ENCODE results near the gene FOXF1. TPM values are rescaled to one million over a fixed set of nuclear protein-coding genes. Genes with fewer than 3 reads are reported as not detected.
A peak's percentile ranks its signal among the peaks of the same experiment; 100 is the strongest.

The FOXF1 gene
- total and polyA plus RNA-seq, 2 of the 13 experiments (the other 11 are each of a cell fraction or from before 2014, with no cell fraction given): not detected

DNA sequence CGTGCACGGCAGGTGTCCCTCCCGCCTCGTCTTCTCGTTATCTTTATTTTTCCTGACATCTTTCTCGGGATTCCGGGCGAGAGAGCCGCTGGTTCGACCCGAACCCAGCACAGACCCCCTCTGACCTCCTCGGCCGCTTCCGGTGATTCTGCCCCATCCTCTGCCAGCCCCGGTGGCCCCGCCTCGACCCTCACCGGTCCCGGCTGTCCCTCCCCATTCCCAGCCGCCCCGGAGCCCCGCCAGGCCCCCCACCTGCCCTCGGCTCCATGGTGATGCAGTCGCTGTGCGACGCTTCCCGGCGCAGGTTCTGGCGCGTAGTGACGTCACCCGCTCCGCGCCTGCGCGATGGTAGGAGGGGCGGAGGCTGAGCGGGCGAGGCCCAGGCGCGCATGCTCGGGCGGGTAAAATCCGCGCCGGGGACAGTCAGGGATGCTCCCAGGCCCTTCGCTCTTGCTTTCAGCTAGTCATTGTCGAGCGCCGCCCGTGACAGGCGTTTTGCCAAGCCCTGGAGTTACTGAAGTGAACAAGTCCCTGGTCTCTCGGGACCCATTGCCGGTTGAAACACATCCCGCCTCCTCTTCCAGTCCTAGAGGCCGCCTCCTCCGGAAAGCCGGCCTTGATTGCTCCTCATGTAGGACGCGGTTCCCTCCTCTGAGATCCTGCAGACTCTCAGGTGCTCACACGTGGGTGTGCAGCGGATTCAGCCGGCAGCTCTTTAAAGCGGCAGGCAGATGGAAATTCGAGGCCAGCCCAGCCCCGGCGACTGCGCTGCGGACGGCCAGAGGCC, 44.8 kb downstream of the FOXF1 start, which contains the start of gene MTHFSD (continued):
- peak; percentile 33; the same call in 1 of the 2 replicates for TF ChIP-seq GATAD2A (CRISPR knock-in tag; IDR thresholded peaks at IDR 0.05)
- no peak for TF ChIP-seq JUNB (CRISPR knock-in tag; IDR thresholded peaks at IDR 0.05; ENCODE audit: borderline replicate concordance)
- no peak for TF ChIP-seq IKZF1 (IDR thresholded peaks at IDR 0.05)
- no peak for TF ChIP-seq CCAR2 (optimal IDR thresholded peaks at IDR 0.05; ENCODE audit: low read depth, low read length)
- TF ChIP-seq HOXD1 (CRISPR knock-in tag; IDR thresholded peaks at IDR 0.05): peak; percentile 83; the same call in 1 of the 2 replicates
- no peak for TF ChIP-seq LCORL (IDR thresholded peaks at IDR 0.05)
- TF ChIP-seq LCORL (CRISPR knock-in tag; IDR thresholded peaks at IDR 0.05): peak; percentile 85
- no peak for TF ChIP-seq AGO1 (IDR thresholded peaks at IDR 0.05; ENCODE audit: low read depth, low read length, poor library complexity, severe bottlenecking)
- TF ChIP-seq, protein P1, sequence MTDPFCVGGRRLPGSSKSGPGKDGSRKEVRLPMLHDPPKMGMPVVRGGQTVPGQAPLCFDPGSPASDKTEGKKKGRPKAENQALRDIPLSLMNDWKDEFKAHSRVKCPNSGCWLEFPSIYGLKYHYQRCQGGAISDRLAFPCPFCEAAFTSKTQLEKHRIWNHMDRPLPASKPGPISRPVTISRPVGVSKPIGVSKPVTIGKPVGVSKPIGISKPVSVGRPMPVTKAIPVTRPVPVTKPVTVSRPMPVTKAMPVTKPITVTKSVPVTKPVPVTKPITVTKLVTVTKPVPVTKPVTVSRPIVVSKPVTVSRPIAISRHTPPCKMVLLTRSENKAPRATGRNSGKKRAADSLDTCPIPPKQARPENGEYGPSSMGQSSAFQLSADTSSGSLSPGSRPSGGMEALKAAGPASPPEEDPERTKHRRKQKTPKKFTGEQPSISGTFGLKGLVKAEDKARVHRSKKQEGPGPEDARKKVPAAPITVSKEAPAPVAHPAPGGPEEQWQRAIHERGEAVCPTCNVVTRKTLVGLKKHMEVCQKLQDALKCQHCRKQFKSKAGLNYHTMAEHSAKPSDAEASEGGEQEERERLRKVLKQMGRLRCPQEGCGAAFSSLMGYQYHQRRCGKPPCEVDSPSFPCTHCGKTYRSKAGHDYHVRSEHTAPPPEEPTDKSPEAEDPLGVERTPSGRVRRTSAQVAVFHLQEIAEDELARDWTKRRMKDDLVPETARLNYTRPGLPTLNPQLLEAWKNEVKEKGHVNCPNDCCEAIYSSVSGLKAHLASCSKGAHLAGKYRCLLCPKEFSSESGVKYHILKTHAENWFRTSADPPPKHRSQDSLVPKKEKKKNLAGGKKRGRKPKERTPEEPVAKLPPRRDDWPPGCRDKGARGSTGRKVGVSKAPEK (CRISPR knock-in tag; IDR thresholded peaks at IDR 0.05; ENCODE audit: borderline replicate concordance): no peak
- peak; percentile 31; the same call in 1 of the 2 replicates for TF ChIP-seq CHCHD3 (CRISPR knock-in tag; IDR thresholded peaks at IDR 0.05)
- no peak for TF ChIP-seq ZNF24 (IDR thresholded peaks at IDR 0.05)
- no peak for TF ChIP-seq REPIN1 (CRISPR knock-in tag; IDR thresholded peaks at IDR 0.05; ENCODE audit: borderline replicate concordance, low read depth)
- TF ChIP-seq, protein P2, sequence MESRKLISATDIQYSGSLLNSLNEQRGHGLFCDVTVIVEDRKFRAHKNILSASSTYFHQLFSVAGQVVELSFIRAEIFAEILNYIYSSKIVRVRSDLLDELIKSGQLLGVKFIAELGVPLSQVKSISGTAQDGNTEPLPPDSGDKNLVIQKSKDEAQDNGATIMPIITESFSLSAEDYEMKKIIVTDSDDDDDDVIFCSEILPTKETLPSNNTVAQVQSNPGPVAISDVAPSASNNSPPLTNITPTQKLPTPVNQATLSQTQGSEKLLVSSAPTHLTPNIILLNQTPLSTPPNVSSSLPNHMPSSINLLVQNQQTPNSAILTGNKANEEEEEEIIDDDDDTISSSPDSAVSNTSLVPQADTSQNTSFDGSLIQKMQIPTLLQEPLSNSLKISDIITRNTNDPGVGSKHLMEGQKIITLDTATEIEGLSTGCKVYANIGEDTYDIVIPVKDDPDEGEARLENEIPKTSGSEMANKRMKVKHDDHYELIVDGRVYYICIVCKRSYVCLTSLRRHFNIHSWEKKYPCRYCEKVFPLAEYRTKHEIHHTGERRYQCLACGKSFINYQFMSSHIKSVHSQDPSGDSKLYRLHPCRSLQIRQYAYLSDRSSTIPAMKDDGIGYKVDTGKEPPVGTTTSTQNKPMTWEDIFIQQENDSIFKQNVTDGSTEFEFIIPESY (CRISPR knock-in tag; IDR thresholded peaks at IDR 0.05): peak; percentile 29; the same call in 1 of the 2 replicates
- TF ChIP-seq ZNF230 (CRISPR knock-in tag; IDR thresholded peaks at IDR 0.05): peak; percentile 81
- peak; percentile 33 for TF ChIP-seq TEAD3 (CRISPR knock-in tag; optimal IDR thresholded peaks at IDR 0.05; ENCODE audit: borderline replicate concordance)
- no peak for TF ChIP-seq HMGA1 (CRISPR knock-in tag; conservative IDR thresholded peaks at IDR 0.05)
- TF ChIP-seq MAFF (IDR thresholded peaks at IDR 0.05; ENCODE audit: low read depth, low read length): no peak
- peak; percentile 45; the same call in 1 of the 2 replicates for TF ChIP-seq KDM1A (CRISPR knock-in tag; IDR thresholded peaks at IDR 0.05)
- no peak for TF ChIP-seq FOXK2 (IDR thresholded peaks at IDR 0.05)
- peak; percentile 75 for TF ChIP-seq NR2C2 (CRISPR knock-in tag; IDR thresholded peaks at IDR 0.05; ENCODE audit: borderline replicate concordance)
- TF ChIP-seq NFIC (IDR thresholded peaks at IDR 0.05; ENCODE audit: low read length): no peak
- TF ChIP-seq, protein P3, sequence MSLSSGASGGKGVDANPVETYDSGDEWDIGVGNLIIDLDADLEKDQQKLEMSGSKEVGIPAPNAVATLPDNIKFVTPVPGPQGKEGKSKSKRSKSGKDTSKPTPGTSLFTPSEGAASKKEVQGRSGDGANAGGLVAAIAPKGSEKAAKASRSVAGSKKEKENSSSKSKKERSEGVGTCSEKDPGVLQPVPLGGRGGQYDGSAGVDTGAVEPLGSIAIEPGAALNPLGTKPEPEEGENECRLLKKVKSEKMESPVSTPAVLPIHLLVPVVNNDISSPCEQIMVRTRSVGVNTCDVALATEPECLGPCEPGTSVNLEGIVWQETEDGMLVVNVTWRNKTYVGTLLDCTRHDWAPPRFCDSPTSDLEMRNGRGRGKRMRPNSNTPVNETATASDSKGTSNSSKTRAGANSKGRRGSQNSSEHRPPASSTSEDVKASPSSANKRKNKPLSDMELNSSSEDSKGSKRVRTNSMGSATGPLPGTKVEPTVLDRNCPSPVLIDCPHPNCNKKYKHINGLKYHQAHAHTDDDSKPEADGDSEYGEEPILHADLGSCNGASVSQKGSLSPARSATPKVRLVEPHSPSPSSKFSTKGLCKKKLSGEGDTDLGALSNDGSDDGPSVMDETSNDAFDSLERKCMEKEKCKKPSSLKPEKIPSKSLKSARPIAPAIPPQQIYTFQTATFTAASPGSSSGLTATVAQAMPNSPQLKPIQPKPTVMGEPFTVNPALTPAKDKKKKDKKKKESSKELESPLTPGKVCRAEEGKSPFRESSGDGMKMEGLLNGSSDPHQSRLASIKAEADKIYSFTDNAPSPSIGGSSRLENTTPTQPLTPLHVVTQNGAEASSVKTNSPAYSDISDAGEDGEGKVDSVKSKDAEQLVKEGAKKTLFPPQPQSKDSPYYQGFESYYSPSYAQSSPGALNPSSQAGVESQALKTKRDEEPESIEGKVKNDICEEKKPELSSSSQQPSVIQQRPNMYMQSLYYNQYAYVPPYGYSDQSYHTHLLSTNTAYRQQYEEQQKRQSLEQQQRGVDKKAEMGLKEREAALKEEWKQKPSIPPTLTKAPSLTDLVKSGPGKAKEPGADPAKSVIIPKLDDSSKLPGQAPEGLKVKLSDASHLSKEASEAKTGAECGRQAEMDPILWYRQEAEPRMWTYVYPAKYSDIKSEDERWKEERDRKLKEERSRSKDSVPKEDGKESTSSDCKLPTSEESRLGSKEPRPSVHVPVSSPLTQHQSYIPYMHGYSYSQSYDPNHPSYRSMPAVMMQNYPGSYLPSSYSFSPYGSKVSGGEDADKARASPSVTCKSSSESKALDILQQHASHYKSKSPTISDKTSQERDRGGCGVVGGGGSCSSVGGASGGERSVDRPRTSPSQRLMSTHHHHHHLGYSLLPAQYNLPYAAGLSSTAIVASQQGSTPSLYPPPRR (CRISPR knock-in tag; IDR thresholded peaks at IDR 0.05; ENCODE audit: borderline replicate concordance): no peak

Measured in HepG2 (cell line).